GM12878 (cell line): ENCODE measurements around the gene DMRTC2. TPM values are rescaled to one million over a fixed set of nuclear protein-coding genes. Genes with fewer than 3 reads are reported as not detected.

Experiments
- ATF7 ChIP-seq: fragments of 450-650 bp; IDR thresholded peaks from 2 replicates; pipeline ENCODE4 v1.6.1; 2016; ENCODE audit warnings: low read depth, mild to moderate bottlenecking
- BHLHE40 ChIP-seq, 2 experiments: fragments of 450-650 bp in 1 of 2; IDR thresholded peaks; 2 replicates each; pipeline ENCODE4 v1.6.1; 2011 to 2017; ENCODE audit warnings: low read depth in 2 of 2, borderline replicate concordance in 1 of 2, improper control_type of control experiment in 1 of 2, low read length in 1 of 2, mild to moderate bottlenecking in 1 of 2
- DPF2 ChIP-seq: fragments of 450-650 bp; IDR thresholded peaks from 2 replicates; pipeline ENCODE4 v1.6.1; 2017; ENCODE audit warnings: mild to moderate bottlenecking
- E4F1 ChIP-seq: fragments of 450-650 bp; IDR thresholded peaks from 2 replicates; pipeline ENCODE4 v1.6.1; 2018; ENCODE audit warnings: borderline replicate concordance, mild to moderate bottlenecking; ENCODE audit not compliant: partially characterized antibody
- EP300 ChIP-seq, 2 experiments: fragments of 150-350 bp in 1 of 2; IDR thresholded peaks; 2 replicates each; pipeline ENCODE4 v1.6.1; 2011 to 2012; ENCODE audit warnings: low read depth in 2 of 2, low read length in 2 of 2, borderline replicate concordance in 1 of 2, improper control_type of control experiment in 1 of 2, inconsistent platforms in 1 of 2; ENCODE audit not compliant: control insufficient read depth in 1 of 2
- FOS ChIP-seq: IDR thresholded peaks from 3 replicates; pipeline ENCODE4 v1.6.1; 2011; ENCODE audit warnings: borderline replicate concordance; ENCODE audit not compliant: insufficient read length; ENCODE audit errors: extremely low read depth
- IKZF2 ChIP-seq, 2 experiments: fragments of 450-650 bp; IDR thresholded peaks; 2 replicates each; pipeline ENCODE4 v1.6.1; 2017; ENCODE audit warnings: mild to moderate bottlenecking in 2 of 2, moderate library complexity in 2 of 2
- LARP7 ChIP-seq: fragments of 450-650 bp; IDR thresholded peaks from 2 replicates; pipeline ENCODE4 v1.6.1; 2017; ENCODE audit warnings: mild to moderate bottlenecking
- MLLT1 ChIP-seq: fragments of 450-650 bp; IDR thresholded peaks from 2 replicates; pipeline ENCODE4 v1.6.1; 2016; ENCODE audit warnings: mild to moderate bottlenecking
- MXI1 ChIP-seq: fragments of 150-350 bp; IDR thresholded peaks from 2 replicates; pipeline ENCODE4 v1.6.1; 2011; ENCODE audit warnings: low read depth, mild to moderate bottlenecking, inconsistent platforms, low read length, improper control_type of control experiment
- NBN ChIP-seq: fragments of 450-650 bp; IDR thresholded peaks from 2 replicates; pipeline ENCODE4 v1.6.1; 2016
- PAX5 ChIP-seq: IDR thresholded peaks from 2 replicates; pipeline ENCODE4 v1.6.1; 2011; ENCODE audit warnings: low read depth, low read length, borderline replicate concordance
- PBX3 ChIP-seq: IDR thresholded peaks from 2 replicates; pipeline ENCODE4 v1.6.1; 2011; ENCODE audit warnings: mild to moderate bottlenecking, low read depth, low read length, moderate library complexity; ENCODE audit not compliant: insufficient replicate concordance
- POLR2AphosphoS5 ChIP-seq: IDR thresholded peaks from 2 replicates; pipeline ENCODE4 v1.6.1; 2011; ENCODE audit warnings: mild to moderate bottlenecking, low read length, inconsistent platforms
- RAD51 ChIP-seq: fragments of 450-650 bp; IDR thresholded peaks from 2 replicates; pipeline ENCODE4 v1.6.1; 2016; ENCODE audit warnings: moderate library complexity, mild to moderate bottlenecking, inconsistent platforms
- SPI1 ChIP-seq: IDR thresholded peaks from 2 replicates; pipeline ENCODE4 v1.6.1; 2011; ENCODE audit warnings: low read depth, mild to moderate bottlenecking, low read length, moderate library complexity, borderline replicate concordance; ENCODE audit not compliant: insufficient read depth
- SUZ12 ChIP-seq: fragments of 200-600 bp; sonication (generic); IDR thresholded peaks from one replicate; pipeline ENCODE4 v1.6.1; 2018; ENCODE audit warnings: antibody characterized with exemption, mild to moderate bottlenecking; ENCODE audit not compliant: unreplicated experiment
- WRNIP1 ChIP-seq: IDR thresholded peaks from 2 replicates; pipeline ENCODE4 v1.6.1; 2011; ENCODE audit warnings: low read depth, low read length, improper control_type of control experiment, borderline replicate concordance
- ZBED1 ChIP-seq: IDR thresholded peaks from 2 replicates; pipeline ENCODE4 v1.6.1; 2016; ENCODE audit warnings: borderline replicate concordance
- ZNF274 ChIP-seq: IDR thresholded peaks from one replicate; pipeline ENCODE4 v1.8.0; 2011; ENCODE audit not compliant: insufficient read length, insufficient read depth
- ZZZ3 ChIP-seq: IDR thresholded peaks from 2 replicates; pipeline ENCODE4 v1.6.1; 2011; ENCODE audit warnings: low read depth; ENCODE audit not compliant: control insufficient read depth, insufficient read length
- polyA plus RNA-seq, 11 experiments: library from polyadenylated mRNA; depleted of rRNA in 4 of 11; unstranded in 6 of 11; stranded (reverse) in 5 of 11; fragments of >200 nt; fragmentation: Nextera tagmentation in 4 of 11; fragmentation: Illumina TruSeq in 1 of 11; extraction: Ambion mirVana in 4 of 11; extraction: Trizol in 1 of 11; gene quantifications; 1 replicate in 1 of 11; 2 replicates in 10 of 11; pipeline versions ENCODE4 v1.2.1 to v1.2.3, GENCODE V29; 2011 to 2016; ENCODE audit warnings: inconsistent platforms in 2 of 11, missing spikeins in 2 of 11, low read depth in 1 of 11
- total RNA-seq, 4 experiments: library from RNA; depleted of rRNA in 3 of 4; stranded (reverse); fragments of >200 nt in 3 of 4; fragmentation: Illumina TruSeq in 1 of 4; extraction: Trizol in 1 of 4; gene quantifications; 2 replicates each; pipeline versions ENCODE4 v1.2.1 to v1.2.3, GENCODE V29; 2013 to 2021

Gene DMRTC2
- total and polyA plus RNA-seq, 10 of the 15 experiments (the other 5 are each of a cell fraction or from before 2014, with no cell fraction given): not detected

- TF ChIP-seq EP300 (IDR thresholded peaks at IDR 0.05; ENCODE audit: borderline replicate concordance in 1 of 2, control insufficient read depth in 1 of 2, low read depth in 2 of 2, low read length in 2 of 2): peak; percentile 70 to 86; a peak in 3 of 4 replicates
- peak; percentile 67 for TF ChIP-seq ATF7
- TF ChIP-seq ZNF274: no peak
- TF ChIP-seq ZZZ3: no peak
- TF ChIP-seq PAX5: peak; percentile 95
- TF ChIP-seq SUZ12: no peak
- peak; percentile 96 to 97 for TF ChIP-seq IKZF2 (IDR thresholded peaks at IDR 0.05)
- 0 out of 2 replicates have a peak, but pooled peaks have one; percentile 35 for TF ChIP-seq WRNIP1
- peak; percentile 76 for TF ChIP-seq MXI1
- TF ChIP-seq RAD51: peak; percentile 66
- peak; percentile 79 to 89 for TF ChIP-seq BHLHE40 (IDR thresholded peaks at IDR 0.05; ENCODE audit: borderline replicate concordance in 1 of 2, low read depth in 2 of 2, low read length in 1 of 2)
- no peak for TF ChIP-seq E4F1
- TF ChIP-seq MLLT1: peak; percentile 79
- TF ChIP-seq FOS: no peak
- peak; percentile 14 for TF ChIP-seq PBX3
- TF ChIP-seq ZBED1: peak; percentile 44; the same call in 1 of the 2 replicates
- TF ChIP-seq SPI1: no peak
- TF ChIP-seq NBN: peak; percentile 90
- TF ChIP-seq POLR2AphosphoS5: peak; percentile 65
- TF ChIP-seq LARP7: peak; percentile 29; the same call in 1 of the 2 replicates
- TF ChIP-seq DPF2: peak; percentile 88
Measured at GRCh38 chr19:41876847-41877832, 32.3 kb downstream of the DMRTC2 start, which contains the start of gene CD79A (continued).
